WI38 (cell line): ENCODE measurements around the gene HHAT.

ENCODE experiments used
- H3K4me3 ChIP-seq: 2 replicates; pipeline ENCODE4 v1.5.1; 2011; ENCODE audit warnings: low read depth, mild to moderate bottlenecking, control low read depth, low read length
- CTCF ChIP-seq: IDR thresholded peaks from 2 replicates; pipeline ENCODE4 v1.5.1; 2012; ENCODE audit warnings: low read depth, mild to moderate bottlenecking, control low read depth, low read length

The HHAT gene

GRCh38 chr1:210455840-210456603, 127.3 kb downstream of the HHAT start:
- H3K4me3 ChIP-seq: no peak overlapping the region
- TF ChIP-seq CTCF: no peak

- no peak overlapping the region for H3K4me3 ChIP-seq
- no peak for TF ChIP-seq CTCF
Measured at GRCh38 chr1:210456731-210457255, 128.1 kb downstream of the HHAT start.

- H3K4me3 ChIP-seq: no peak overlapping the region
- TF ChIP-seq CTCF: no peak
Measured at GRCh38 chr1:210457568-210457967, 128.9 kb downstream of the HHAT start.

- no peak for TF ChIP-seq CTCF
- no peak overlapping the region for H3K4me3 ChIP-seq
Measured at GRCh38 chr1:210464519-210465039, 135.9 kb downstream of the HHAT start.

- TF ChIP-seq CTCF: no peak
- no peak overlapping the region for H3K4me3 ChIP-seq
Measured at GRCh38 chr1:210465150-210465549, 136.4 kb downstream of the HHAT start.

- H3K4me3 ChIP-seq: no peak overlapping the region
- TF ChIP-seq CTCF: no peak
Measured at GRCh38 chr1:210467440-210468043, 138.8 kb downstream of the HHAT start.

GRCh38 chr1:210469441-210469840, 140.7 kb downstream of the HHAT start:
- TF ChIP-seq CTCF: no peak
- no peak overlapping the region for H3K4me3 ChIP-seq
